Mesothelial cell of epicardium (in vitro differentiated cells): ENCODE results near the gene ZBTB7A. TPM values are rescaled to one million over a fixed set of nuclear protein-coding genes. Genes with fewer than 3 reads are reported as not detected.

Source experiments
- DNase-seq, 2 experiments: peaks; one replicate each; pipeline ENCODE4 v3.0.0; 2021; ENCODE audit warnings: low spot score in 2 of 2; ENCODE audit not compliant: unreplicated experiment in 2 of 2
- H3K27ac Mint-ChIP-seq: 2 replicates; pipeline ENCODE4 v1.8.0; 2021; ENCODE audit warnings: mixed read lengths
- H3K27me3 Mint-ChIP-seq: 2 replicates; pipeline ENCODE4 v1.8.0; 2021; ENCODE audit warnings: low read depth, mixed read lengths
- H3K36me3 Mint-ChIP-seq: 2 replicates; pipeline ENCODE4 v1.8.0; 2021; ENCODE audit warnings: mixed read lengths
- H3K4me1 Mint-ChIP-seq: 2 replicates; pipeline ENCODE4 v1.8.0; 2021; ENCODE audit warnings: mixed read lengths
- H3K4me3 Mint-ChIP-seq: 2 replicates; pipeline ENCODE4 v1.8.0; 2021; ENCODE audit warnings: mild to moderate bottlenecking, moderate library complexity, mixed read lengths
- H3K9me3 Mint-ChIP-seq: 2 replicates; pipeline ENCODE4 v1.8.0; 2021; ENCODE audit warnings: mixed read lengths
- CTCF ChIP-seq: fragments of 200-600 bp; sonication (generic); IDR thresholded peaks from one replicate; pipeline ENCODE4 v1.5.0; 2021; ENCODE audit warnings: antibody characterized with exemption; ENCODE audit not compliant: unreplicated experiment
- total RNA-seq: library from RNA; stranded (reverse); gene quantifications from 3 replicates; pipeline ENCODE4 v1.2.1, GENCODE V29; 2021

ZBTB7A gene
- total RNA-seq, 1 donor from 2014 or later, result 27.9 TPM

- Mint-ChIP-seq H3K4me1 (peaks cover 14% of the 10 kb centered on the region), H3K36me3 (peaks cover 7% of the 10 kb centered on the region), H3K27ac (peak overlapping the region; percentile 82), H3K27me3 (no peaks in the 10 kb centered on the region), H3K9me3 (no peaks in the 10 kb centered on the region), H3K4me3 (no peak overlapping the region)
- DNase-seq, result no peak
- no peak for TF ChIP-seq CTCF
Measured at GRCh38 chr19:4042731-4043082, 24.0 kb downstream of the ZBTB7A start.

- peaks cover 14% of the 10 kb centered on the region for H3K4me1 Mint-ChIP-seq
Measured at GRCh38 chr19:4042064-4042730, 24.5 kb downstream of the ZBTB7A start.

GRCh38 chr19:4038661-4039423 is 27.9 kb downstream of the ZBTB7A start:
- no peak for TF ChIP-seq CTCF
- peaks cover 10% of the 10 kb centered on the region for H3K36me3 Mint-ChIP-seq
- H3K27me3 Mint-ChIP-seq, result no peaks in the 10 kb centered on the region
- DNase-seq, result no peak
- H3K4me3 Mint-ChIP-seq, result no peak overlapping the region
- peaks cover 6% of the 10 kb centered on the region for H3K4me1 Mint-ChIP-seq
- H3K9me3 Mint-ChIP-seq, result no peaks in the 10 kb centered on the region
- H3K27ac Mint-ChIP-seq, result no peak overlapping the region

More at GRCh38 chr19:4042064-4042730, 24.5 kb downstream of the ZBTB7A start:
- no peak for TF ChIP-seq CTCF
- Mint-ChIP-seq H3K4me3 (no peak overlapping the region), H3K9me3 (no peaks in the 10 kb centered on the region), H3K36me3 (peaks cover 7% of the 10 kb centered on the region), H3K27ac (no peak overlapping the region), H3K27me3 (no peaks in the 10 kb centered on the region)
- DNase-seq, result no peak

GRCh38 chr19:4038057-4038456 is 28.6 kb downstream of the ZBTB7A start:
- no peaks in the 10 kb centered on the region for H3K27me3 Mint-ChIP-seq
- H3K4me3 Mint-ChIP-seq, result no peak overlapping the region
- peaks cover 10% of the 10 kb centered on the region for H3K36me3 Mint-ChIP-seq
- H3K4me1 Mint-ChIP-seq, result peaks cover 3% of the 10 kb centered on the region
- no peak for DNase-seq
- TF ChIP-seq CTCF, result no peak
- no peaks in the 10 kb centered on the region for H3K9me3 Mint-ChIP-seq
- H3K27ac Mint-ChIP-seq, result no peak overlapping the region

- Mint-ChIP-seq H3K27me3 (no peaks in the 10 kb centered on the region), H3K9me3 (no peaks in the 10 kb centered on the region), H3K4me1 (no peaks in the 10 kb centered on the region), H3K36me3 (peaks cover 10% of the 10 kb centered on the region), H3K27ac (no peak overlapping the region), H3K4me3 (no peak overlapping the region)
- DNase-seq, result no peak
- TF ChIP-seq CTCF, result no peak
Measured at GRCh38 chr19:4037301-4037949, 29.3 kb downstream of the ZBTB7A start.
